8988T (cell line): ENCODE data around the gene BMP7.
"Not testable (repeated sequence)": the region's sequence is repeated elsewhere in the genome, so short reads cannot be mapped to it uniquely, and the experiment has no call there.

Source experiments
- DNase-seq: peaks from one replicate; pipeline ENCODE4 v3.0.0; 2011

BMP7 gene

DNA sequence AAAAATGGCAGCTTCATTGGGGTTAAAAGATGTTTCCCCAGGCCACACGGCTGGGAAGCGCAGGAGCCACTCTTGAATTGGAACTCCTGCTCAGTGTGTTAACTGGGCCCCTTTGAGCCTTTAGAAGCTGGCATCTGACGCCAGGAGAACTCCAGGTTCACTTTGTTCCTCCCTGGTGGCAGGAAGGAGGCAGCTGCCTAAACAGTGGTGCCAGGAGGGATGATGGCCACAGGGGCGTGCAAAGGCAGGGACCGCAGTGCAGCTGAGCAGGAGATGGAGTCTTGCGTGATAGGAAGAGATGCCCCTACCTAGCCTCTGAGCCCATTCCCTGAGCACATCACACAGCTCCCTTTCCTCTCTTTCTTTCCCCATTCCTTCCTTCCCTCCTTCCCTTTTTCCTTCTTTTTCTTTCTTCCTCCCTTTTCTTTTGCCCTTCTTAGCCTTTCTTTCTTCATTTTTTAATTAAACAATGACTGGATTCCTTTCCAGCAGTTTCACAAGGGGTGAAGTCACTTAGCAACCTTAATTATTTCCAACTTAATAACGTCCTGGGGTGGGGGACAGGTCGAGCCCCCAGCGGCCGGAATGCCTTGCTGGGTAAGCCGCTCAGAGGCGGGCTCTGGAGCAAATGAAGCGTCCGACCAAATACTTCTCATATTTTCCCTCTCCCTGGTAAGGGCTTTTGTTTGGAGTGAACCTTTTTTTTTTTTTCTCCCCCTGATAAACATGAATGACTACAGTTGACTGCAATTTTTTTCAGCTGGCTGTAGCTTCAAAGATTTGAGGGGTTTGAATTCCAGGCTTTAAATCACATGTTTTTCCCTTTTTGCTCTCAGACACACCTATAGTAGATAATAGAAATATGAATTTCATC lies 20.8 kb upstream of the BMP7 start:
- no peak for DNase-seq

DNA sequence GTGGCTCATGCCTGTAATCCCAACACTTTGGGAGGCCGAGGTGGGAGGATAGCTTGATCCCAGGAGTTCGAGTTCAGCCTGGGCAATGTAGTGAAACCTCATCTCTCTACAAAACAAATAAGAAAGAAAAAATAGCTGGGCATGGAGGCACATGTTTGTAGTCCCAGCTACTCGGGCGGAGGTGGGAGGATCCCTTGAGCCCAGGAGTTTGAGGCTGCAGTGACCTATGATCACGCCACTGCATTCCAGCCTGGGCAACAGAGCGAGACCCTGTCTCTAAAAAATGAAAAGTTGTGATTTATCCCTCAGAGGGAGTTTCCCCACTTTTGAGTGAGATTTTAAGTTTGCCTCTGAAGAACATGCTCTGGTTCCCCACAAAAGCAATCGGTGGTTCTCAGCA lies 17.4 kb upstream of the BMP7 start:
- no peak for DNase-seq

DNA sequence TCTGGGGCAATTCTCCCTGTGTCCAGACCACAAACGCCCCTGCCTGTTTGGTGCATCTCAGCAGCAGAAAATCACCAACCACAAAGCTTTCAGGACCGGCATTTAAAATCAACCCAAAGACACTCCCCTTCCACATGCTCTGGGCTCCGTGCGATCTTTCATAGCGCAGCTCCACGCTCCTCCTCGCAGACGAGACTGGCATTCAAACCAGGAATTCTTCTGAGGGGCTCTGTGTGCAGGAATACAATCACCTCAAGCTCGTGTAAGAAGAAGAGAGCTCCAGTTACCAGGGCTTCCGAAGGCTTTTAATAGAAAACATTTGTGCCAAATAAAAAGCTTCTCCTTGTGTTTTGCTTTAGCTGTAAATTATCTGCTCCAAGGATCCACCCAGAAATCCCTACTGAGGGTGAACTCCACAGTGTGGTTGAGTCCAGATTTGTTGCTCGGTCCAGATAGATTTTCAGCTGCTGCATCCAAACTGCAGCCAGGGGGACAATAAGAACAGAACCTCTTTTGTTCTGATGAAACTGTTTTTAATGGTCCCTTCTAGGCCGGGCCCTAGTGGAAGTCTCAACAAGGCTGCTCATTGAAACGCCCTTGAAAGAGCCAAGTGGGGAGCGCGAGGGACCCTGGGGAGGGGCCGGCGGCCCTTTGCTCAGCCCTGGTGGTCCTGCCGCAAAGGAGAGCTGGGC lies 16.4 kb upstream of the BMP7 start:
- DNase-seq, result no peak

DNA sequence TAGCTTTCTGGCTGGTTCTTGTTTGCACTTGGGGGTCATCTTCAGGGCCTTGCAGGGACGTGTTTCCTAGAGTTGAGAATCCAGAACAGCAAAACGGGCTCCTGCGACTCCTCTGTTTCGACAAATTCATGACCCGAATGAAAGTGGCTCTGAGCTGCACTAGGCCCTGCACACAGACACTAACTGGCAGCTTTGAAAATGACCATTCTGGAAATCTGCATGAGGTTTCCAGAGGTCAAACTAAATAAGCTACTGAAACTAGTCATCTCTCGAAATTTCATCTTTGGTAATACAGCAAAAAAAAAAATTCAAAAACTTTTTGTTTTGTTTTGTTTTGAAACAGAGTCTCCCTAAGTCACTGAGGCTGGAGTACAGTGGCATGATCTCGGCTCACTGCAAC lies 15.5 kb upstream of the BMP7 start:
- no peak for DNase-seq

DNA sequence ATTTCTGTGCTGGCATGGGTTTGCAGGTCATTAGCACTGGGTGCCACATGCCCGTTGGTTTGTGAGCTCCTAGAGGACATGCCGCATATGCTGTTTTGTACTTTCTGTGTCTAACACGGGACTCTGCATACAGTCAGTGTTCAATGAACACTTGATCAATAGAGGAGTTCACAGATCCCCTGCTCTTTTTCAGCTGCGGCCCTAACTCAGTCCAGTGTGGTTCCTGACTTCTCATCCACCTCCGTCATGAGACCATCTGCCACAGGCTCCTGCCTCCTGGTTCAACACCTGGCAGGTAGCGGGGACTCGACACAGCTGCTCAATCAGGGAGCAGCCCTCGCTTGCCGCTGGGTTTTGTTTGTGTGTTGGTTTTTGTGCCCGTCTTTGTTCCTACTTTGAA lies 13.8 kb upstream of the BMP7 start:
- no peak for DNase-seq

DNA sequence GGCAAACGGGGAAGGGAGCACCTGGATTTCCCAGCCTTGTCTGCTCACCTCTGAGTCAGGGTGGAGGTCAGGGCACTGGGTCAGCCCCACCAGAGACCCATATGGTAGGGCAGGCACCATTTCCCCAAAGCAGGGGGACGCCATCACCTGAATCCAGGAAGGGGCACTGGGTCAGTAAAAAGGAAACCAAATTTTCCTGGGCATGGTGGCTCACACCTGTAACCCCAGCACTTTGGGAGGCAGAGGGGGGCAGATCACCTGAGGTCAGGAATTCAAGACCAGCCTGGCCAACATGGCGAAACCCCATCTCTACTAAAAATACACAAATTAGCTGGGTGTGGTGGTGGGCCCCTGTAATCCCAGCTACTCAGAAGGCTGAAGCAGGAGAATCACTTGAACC lies 13.1 kb upstream of the BMP7 start:
- not testable (repeated sequence) for DNase-seq

DNA sequence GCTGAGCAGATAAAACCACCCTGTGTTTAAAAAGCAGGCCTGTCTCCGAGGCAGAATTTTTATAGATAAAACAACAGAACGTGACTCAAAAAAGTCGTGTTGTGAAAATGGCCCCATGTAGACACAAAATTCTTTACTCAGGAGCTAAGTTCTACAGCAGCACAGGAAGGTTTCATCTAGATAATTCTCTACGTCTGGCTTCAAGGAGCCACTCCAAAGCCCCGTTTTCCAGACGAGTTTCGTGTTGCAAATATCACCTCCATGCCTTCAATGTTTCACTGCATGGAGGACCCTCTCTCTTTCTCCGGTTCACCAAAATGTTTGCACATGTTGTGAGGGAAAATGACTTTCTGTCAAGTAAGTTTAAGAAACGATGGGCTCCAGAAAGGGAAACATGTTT lies 12.0 kb upstream of the BMP7 start:
- DNase-seq, result no peak

DNA sequence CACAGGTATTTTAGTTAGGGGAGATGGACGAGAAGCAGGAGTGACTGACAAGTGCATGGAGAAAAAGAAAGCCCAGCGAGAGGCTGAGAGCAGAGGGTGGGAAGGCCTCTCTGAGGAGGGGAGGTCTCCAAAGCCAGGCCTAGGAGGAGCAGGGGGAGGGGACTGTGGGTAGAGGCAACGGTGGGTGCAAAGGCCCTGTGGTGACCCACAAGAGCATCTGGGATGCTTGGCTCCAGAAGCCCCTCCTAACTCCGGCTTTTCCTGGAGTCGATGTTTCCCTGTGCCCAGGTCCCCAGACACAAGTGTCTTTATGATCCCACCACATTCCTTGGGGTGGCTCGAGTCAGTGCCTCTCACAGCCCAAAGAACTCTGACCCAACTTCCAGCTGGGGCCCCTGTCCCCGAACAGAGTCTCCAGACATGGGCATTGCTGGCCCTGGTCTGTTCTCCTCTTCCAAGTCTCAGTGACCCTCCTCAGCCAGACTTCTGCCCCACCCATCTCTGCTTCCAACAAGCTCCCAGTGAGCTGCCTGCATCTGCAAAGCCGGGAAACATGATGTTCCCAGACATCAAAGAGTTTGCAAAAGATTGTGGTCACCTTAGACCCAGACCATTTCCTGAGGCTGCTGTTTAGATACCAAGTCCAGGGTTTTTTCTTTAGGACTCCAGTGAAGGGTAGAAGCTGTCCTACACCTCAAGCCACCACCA lies 11.1 kb upstream of the BMP7 start:
- DNase-seq, result no peak

DNA sequence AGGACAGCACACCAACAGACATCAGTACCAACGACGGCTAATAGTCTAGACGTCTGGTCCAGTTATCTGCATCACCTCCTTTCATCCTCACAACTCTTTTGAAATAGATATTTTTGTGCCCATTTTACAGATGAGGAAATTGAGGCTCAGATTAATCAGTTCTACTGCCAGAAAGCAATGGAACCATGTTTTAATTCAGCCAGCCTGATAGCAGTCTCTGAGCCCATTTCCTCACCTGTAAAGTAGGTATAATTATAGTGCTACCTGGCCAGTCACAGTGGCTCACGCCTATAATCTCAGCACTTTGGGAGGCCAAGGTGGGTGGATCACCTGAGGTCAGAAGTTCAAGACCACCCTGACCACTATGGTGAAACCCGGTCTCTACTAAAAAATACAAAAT lies 9.8 kb upstream of the BMP7 start:
- DNase-seq, result no peak

DNA sequence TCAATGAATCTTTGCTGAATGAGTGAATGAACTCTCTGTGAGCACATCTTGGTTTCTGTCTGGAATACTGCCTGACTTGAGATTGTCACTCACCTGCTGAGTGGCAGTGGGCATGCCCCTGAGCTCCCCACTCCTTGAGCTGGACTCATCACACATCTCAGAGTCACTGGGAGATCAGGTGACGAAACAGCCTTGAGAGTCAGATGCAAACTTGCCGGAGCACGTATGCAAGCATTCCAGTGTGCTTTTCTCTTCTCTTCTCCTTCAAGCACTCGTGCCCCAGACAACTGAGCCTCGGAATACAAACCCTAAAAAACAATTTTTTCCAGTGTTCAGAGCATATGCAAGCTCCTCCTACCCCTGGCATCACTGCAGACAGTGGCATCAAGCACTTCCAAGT lies 9.4 kb upstream of the BMP7 start:
- no peak for DNase-seq

DNA sequence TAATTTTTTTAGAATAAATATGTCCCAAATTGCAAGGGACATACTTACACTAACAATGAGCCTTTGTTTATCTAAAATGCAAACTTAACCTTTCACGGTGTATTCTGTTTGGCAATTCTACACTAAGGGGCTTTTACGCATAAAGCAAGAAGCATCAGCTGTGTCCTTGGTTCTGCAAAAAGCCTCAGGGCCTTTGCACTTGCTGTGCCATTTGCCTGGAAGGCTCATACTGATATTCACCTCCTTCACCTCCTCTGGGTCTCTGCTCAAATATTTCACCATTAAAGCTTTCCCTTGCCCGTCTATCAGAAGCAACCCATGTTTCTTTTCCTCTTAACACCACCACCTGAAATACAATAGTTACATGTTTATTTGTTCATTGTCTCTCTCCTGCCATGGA lies 8.9 kb upstream of the BMP7 start:
- no peak for DNase-seq

DNA sequence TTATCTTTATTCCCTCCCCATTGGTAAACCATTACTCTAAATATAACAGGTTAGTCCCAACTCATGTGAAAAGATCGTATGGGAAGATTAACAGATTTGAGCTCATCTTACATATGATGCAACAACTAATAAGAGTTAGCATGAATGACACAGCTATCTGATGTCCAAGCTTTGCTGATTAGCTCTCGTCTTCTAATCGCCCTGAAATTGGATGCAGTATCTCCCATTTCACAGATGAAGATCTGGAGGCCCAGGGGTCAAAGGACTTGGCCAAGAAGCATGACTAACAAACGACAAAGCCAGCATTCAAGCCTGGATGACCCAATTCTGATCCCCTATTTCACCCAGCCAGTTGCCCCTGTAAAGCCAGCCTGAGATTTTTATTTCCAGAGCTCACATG lies 8.4 kb upstream of the BMP7 start:
- DNase-seq, result no peak

DNA sequence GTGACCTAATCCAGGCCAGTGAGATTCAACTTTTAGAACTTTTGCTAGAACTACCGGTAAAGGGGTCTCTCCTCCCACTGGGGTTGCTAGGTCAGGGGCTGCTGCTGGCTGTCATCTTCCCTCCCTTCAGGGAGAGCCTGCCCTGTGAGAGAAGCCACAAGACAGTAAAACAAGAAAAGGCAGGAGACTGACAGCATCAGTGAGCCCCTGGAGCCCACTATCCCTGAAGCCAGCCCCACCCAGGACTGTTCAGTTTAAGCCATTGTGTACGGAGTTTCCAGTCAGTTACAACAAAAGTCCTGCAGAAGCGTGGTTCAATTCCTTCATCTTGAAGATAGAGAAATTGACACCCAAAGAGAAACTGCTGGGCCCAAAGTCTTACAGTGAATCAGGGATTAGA lies 7.9 kb upstream of the BMP7 start:
- DNase-seq, result no peak

DNA sequence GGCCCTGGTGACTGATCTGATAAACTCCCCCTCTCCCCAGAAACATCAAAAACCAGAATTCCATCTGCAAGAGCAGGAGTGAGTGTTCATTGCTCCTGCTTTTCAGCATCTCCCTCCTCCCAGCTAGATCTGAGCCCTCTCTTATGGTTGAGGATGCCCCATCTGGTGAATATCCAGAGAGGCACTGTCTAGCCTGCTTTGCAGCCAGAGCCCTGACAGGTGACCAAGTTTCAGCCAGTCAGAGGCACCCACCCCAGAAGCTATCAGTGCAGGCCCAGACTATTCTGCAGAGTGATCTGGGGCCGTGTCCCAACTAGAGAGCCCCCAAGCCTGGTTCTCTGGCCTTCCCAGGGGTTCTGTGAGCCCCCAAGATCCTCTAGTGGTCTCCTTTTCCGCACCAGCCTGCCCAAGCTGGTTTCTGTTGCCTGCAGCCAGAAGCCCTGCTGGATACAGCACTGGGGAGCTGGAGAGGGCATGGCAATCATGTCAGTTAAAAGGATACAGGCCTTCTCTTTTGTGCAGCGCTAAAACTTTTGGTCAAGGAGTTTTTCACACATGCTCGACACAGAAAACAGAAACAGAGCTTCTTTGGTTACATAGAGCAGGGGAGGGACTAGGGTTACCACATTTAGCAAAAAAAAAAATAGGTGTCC lies 6.6 kb upstream of the BMP7 start:
- DNase-seq, result peak; percentile 47

DNA sequence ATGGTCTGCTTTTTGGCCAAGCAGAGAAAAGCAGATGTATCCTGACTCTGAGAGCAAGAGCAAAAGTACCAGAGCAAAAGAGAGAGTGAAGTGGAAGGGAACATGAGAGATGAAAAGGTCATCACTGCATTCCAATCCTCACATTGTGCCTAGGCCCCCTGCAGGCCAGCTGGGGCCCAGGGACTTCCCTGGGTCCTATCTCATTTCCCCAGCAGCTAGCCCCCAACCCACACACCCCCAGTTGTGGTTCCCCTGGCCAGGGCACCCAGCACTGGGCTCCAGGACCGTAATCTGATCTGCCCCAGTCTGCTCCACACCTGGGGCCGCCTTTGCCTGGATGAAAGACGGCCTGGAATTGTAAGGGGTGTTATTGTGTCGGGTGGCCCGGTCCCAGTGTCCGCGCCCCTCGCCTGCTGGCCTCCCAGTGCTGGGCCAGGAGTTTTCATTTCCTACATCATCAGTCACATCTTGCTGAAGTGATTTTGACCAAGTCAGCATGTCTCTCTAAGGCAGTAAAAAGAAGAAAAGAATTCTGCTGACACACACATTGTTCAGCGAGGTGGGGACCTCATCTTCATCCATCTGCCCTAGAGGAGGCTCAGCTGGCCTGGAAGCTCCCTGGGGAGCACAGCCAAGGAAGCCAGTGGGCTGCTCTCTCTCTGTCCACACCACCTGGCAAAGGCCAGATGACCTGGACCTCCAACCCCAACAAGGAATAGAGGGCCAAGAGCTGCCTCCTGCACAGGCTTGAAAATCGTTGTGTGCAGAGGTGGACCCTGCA lies 4.0 kb upstream of the BMP7 start:
- DNase-seq, result no peak

DNA sequence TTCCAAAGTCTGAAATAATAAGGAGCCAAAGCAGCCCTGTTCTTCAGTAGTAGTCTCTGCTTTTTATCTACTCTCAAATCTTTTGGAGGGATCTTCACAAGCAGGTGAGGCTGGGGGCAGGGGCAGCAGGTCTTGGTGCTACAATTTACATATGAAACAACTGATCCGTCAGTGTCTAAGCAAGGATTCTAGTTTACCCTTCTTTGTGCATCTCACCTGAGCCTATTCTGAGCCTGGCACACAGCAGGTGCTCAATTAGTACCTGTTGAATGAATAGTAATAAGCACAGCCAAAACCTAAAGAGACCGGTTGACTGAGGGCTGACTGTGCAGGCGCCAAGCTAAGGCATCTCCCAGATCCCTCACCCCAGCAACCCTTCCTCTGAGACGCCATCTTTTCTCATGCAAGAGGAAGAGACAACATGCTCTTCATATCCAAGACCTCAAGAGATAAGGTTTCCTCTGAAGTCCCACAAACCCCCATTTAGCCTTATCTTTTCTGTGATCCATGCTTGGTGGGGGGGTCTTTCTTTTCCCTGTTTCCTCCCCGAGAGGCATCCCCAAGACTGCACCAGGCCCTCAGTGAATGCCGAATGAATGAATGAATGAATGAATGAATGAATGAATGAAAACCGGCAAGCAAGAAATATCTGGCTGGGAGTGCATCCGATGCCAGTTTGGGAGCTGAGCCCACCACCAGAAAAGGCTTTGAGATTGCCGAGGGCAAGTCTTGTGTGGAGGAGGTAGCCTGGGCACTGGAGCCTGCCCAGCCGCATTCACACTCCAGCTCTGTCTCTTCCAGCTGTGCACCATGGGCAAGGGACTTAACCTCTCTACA lies 2.9 kb upstream of the BMP7 start:
- DNase-seq, result no peak

DNA sequence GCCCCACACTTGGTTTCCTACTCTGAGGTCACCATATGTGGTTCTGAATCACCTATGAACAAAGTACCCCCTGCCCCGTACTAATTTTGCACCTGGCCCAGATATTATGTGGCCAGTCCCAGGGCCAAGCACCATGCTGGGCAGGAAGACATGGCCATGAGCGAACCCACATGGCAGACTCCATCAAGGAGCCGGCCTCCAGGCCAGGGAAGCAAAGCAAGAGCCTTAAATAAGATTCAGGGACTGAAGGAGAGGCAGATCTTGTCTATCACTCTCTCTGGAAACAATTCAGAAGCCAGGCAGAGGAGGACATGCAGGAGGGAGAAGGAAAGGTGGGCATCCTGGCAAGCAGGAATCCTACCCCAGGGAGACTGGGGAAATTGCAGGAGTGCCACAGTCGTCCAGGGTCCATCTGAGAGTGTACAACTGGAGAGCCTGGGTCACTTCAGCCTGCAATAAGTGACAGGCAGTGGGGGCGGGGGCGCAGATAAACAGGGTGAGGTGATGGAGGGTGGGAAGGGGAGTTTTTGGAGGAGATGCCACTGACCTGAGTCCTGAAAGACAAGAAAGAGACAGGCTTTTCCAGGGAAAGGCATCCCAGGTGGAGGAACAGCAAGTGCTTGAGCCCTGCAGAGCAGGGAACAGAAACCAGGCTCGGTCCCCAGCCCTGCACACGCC lies 2.1 kb upstream of the BMP7 start:
- no peak for DNase-seq

DNA sequence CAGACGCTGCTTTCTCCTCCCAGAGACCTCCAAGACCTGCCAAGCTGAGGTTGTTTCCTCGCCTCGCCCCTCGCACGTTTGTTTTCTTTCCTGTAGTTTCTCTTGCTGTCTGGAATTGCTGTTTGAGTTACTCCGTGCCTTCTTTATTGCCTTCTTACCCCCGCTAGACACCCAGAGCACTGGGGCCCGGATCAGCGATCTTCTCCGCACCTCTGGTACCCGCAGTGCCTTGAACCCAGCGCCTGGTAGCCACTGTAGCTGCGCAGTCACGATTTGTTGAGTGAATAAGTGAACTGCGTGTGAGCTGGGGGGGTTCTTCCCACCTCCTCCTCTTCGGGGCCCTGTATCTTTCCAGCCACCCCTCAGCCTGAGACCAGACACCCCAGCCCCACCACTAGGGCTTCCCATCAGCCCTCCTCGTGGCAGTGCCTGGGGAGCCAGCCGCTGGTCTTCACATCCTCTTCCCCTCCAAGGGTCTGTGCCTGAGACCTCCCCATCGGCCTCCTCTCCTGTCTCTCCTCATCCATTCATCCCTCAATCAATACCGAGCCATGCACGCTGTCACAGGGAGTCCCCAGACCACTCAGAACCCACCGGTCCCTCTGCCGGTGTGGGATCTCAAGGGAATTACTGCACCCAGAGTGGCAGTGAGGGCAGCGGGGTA lies 849 bp upstream of the BMP7 start:
- DNase-seq, result peak; percentile 41

DNA sequence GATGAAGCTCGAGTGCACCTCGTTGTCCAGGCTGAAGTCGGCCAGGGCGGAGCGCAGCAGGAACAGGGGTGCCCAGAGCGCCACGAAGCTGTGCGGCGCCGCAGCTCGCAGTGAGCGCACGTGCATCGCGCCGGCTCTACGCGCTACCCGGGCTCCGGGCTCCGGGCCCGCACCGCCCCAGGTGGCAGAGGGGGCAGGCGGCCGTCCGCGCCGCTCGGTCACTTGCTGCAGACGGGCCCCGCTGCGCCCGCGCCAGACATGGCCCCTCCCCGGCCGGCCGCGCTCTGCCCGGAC lies 497 bp downstream of the BMP7 start:
- no peak for DNase-seq

DNA sequence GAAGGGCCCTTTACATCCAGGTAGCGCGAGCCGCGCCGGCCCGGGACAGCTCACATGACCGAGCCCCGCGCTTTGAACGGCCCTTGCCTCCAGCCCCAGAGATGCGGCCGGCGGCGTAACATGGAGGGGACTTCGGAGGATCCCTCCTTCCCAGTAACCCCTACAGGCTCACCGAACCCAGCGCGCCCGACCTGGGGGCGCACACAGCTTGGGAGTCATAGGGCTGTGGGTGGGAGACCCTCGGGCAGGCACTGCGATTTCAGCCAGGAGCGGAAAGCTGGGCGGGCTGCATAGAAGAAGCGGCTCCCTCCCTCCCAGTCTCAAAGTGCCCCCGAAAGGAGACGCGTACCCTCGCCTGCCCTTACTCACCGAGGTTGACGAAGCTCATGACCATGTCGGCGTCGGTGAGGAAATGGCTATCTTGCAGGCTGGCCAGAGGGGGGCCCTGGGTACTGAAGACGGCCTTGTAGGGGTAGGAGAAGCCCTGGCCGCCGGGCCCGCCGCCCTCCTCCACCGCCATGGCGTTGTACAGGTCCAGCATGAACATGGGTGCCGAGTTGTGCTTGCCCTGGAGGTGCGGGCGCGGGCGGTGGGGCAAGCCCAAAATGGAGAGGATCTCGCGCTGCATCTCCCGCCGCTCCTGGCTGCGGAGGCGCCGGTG lies 975 bp downstream of the BMP7 start:
- peak; percentile 84 for DNase-seq
